Activated CD4-positive, CD25-positive, alpha-beta regulatory T cell treated with anti-CD3 and anti-CD28 coated beads, Interleukin-2, amount 50 U/mL, for 72 hours (primary cell): ENCODE results near the gene HLA-DOA.

Source experiments
- DNase-seq: peaks from one replicate; pipeline ENCODE4 v3.0.0; 2021

Gene HLA-DOA

DNA sequence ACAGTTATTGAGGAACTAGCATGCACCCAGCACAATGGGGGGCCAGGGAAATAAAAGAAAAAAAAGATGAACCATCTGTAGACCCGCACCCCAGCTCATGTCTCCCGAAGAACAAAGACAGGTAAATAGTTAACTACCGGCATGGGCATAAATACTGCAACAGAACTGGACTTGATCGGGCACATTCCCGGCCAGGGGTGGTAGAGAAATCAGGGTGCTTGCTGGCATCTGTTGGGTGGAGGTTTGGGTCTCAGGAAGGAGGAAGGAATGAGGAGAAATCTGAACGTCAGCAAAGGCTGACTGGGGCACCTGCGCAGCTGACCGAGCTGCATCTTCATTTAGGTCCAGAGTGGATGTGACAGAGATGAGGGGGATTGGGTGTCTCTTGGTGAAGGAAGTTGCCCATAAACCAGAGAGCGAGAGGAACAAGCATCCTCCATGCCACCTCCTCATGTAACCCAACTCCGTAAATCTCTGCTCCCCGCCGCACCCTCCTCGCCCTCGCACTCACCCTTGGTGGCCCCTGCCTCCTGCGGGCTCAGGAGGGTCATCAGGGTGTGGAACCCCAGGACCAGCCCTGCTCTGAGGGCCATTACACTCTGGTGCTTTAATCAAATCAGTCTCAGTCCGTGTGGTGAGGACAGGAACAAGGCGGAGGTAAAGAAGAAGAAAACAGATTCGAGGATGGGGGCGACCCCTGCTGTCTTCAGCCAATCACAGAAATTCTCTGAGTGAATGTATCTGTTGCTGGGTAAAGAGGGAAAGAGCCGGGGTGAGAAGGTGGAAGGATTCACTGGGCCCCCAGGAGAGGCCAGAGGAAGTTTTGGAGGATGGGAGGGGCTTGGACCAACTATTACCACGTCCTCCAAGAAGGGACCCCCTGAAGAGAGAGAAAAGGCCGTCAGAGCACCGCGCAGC is at the start of gene HLA-DOA:
Gene HLA-DOA, minus strand, starts transcription at position 648 of the 918 bp plus-strand sequence.
- DNase-seq: no peak

DNA sequence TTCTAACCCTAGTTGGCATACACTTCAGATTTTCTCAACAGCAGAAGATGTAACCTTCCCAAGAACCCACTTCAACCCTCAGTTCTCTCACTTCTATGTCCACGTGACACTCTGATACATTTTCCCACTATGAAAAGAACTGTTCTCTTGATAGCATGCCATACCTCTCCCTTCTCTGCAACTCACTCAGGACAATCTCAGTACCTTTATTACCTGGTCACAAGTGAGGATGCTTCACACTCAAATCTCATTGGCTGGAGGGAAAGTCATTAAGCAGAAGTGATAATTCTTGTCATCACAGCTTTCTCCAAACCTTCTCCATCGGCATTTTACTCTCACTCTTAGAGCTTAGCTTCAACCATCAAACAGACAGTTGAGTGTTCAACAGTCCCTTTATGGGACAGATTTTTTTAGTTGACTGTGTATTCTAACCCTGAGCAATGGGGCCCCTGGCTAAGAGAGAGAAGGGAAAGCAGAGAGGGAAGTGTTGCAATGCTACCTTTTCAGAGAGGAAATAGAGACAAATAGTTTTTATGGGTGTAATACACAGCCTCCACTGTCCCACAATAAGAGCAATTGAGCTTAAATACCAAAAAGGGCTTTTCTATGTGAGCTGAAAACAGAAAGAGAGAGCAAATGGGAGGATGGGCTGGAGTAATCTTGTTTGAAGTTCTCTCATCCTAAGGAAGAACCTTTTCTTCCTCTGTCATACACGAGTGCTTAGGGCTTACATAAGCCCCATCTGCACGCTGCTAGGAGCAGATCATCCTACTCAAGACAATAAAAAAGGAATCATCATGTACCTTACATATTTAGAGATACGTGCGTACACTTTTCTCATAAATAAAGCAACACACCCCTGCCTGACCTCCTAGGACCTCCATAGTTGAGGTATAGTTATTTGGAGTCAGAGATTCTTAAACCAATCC is 48.1 kb upstream of the HLA-DOA start:
- no peak for DNase-seq

DNA sequence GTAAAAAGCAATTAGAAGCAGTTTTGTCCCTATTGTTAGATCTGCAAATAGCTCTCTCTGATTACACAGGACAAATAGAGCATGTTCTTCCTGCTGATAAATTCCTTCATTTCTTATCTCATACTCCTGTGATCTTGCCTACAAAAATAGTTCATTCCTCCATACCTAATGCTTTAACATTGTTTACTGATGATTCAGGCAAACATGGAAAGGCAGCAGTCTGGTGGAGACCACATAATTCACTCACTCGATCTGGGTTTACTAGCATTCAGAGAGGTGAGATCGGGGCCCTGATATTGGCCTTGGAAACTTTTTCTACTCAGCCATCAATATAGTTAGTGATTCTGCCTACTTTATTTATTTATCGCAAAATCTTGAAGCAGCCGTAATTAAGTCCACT is 43.8 kb upstream of the HLA-DOA start:
- no peak for DNase-seq

DNA sequence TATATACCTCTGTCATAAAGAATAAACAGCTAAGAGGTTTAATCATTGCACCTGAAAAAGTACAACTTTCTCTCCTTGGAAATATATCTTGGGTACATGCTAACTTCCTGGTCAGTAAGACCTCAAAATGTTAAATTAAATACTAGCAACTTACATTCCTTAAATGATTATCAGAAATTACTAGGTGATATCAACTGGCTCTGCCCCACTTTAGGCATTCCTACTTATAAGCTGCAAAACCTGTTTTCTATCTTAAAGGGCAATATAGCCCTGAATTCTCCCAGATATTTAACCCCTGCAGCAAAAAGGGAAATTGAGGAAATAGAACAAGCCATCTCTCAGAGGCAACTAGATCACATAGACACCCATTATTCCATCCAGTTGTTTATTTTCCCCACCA is 43.2 kb upstream of the HLA-DOA start:
- no peak for DNase-seq

DNA sequence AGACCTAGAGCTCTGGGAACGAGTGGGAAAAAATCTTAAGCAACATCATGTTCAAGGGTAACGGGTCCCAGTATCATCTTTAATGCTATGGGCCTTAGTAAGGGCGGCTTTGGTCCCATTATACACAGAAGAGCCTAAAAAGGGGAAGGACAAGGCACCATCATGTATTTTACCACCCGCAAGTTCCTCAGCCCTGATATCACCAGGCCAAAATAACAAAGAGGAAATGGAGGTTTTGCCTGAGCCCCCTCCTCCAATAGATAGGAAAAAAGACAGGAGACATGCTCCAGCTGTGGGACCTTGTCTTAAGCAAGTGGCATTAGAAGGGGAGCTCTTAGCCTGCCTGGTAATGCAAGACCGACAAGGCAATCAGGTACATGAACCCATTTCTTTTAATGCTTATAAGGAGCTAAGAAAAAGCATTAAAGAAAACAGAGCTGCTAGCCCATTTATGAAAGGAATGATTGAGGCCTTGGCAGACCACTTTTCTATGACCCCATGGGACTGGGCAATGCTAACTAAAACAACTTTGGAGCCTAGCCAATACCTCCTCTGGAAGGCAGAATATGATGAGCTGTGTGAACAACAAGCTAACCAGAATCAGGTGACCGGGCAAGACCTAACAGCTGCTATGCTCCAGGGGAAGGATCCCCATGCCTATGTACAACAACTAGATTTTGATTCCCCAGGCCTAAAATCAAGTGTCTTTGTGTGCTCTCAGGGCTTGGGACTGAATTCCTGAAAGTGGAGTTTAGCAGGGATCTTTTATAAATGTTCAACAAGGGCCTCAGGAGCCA is 40.8 kb upstream of the HLA-DOA start:
- no peak for DNase-seq

DNA sequence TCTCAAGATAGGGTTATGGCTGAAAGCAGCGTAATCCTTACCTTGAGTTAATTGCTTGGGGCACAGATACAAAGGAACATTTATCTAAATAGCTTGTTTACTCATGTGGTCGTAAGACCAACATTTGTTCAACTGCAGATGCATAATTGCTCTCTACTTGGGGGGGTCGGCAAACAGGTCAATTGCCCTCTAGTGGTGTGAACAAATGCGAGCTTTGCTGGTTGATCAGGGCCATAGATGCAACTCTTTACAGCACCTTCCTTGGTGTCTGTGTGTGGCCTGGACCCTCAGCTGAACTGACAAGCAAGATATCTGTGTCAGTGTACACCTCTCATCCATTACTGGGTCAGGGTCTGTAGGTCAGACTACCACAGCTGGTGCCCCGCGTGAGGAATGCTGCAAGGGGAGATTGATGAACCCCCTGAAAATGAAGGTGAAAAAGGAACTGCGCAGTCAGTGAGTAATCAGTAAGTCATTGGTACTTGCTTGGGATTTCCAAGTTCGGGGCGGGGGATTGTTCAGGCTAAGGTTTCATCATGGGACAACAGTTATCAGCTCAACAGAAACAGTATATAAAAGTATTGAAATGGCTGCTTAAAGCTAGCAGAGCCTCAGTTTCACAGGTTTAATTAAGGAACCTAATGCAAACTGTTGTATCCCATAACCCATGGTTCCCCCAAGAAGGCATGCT is 40.1 kb upstream of the HLA-DOA start:
- no peak for DNase-seq

DNA sequence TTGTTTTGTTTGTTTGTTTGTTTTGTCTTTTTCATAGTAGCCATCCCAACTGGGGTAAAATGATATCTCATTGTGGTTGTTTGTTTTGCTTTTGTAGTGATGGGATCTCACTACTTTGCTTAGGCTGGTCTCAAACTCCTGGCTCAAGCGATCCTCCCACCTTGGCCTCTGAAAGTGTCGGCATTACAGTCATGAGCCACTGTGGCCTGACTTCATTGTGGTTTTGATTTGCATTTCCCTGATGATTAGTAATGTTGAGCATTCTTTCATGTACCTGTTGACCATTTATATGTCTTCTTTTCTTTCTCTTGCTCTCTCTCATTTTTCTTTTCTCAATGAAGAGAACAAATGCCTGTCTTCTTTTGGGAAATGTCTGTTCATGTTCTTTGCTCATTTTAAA is 30.8 kb upstream of the HLA-DOA start:
- no peak for DNase-seq

DNA sequence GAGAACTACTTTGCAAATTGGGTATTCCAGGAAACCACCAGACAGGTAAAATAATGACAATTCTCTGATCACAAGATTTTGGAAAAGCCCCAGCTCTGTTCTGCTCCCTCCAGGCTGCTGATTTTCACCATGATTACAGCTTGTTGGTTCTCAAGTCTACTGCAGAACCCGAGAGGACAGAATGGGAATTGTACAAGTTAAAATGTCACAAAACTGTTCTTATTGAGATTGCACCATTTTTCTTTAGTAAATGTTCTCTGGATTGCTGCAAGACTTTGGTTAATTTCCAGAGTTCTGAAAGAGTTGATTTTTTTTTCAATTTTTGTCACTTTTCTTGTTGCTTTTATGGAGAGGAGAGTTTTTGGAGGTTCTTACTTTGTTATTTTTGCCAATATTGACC is 27.1 kb upstream of the HLA-DOA start:
- no peak for DNase-seq

DNA sequence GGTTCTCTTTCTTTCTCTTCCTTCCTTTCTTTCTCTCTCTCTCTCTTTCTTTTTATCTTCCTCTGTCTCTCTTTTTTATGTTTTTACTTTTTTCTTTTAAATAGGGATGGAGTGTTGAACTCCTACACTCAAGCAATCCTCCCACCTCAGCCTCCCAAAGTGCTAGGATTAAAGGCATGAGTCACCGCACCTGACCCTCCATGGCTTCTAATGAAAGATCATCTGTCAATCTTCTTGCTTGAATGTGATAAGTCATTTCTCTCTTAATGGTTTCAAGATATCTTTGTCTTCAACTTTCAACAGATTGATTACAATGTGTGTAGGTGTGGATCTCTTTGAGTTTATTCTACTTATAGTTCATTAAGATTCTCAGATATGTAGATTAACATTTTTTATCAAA is 25.2 kb upstream of the HLA-DOA start:
- no peak for DNase-seq

DNA sequence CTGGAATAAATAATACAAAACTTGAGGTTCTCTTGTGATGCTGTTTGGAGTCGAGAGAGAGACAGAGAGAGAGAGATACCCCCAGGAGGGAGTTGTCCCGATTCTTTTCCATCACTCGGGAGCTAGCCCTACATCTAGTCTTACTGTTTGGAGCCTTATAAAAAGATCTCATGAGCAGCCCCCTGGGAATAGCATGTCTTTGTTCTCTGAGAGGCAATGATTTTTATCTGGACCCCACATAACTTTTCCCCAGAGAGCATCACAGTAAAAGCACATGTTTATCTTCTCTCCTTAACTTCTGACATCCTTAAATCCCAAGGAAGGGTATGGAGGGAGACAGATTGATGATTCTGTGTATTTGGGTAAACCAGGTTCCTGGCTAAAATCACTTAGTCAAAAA is 20.9 kb upstream of the HLA-DOA start:
- DNase-seq: no peak

DNA sequence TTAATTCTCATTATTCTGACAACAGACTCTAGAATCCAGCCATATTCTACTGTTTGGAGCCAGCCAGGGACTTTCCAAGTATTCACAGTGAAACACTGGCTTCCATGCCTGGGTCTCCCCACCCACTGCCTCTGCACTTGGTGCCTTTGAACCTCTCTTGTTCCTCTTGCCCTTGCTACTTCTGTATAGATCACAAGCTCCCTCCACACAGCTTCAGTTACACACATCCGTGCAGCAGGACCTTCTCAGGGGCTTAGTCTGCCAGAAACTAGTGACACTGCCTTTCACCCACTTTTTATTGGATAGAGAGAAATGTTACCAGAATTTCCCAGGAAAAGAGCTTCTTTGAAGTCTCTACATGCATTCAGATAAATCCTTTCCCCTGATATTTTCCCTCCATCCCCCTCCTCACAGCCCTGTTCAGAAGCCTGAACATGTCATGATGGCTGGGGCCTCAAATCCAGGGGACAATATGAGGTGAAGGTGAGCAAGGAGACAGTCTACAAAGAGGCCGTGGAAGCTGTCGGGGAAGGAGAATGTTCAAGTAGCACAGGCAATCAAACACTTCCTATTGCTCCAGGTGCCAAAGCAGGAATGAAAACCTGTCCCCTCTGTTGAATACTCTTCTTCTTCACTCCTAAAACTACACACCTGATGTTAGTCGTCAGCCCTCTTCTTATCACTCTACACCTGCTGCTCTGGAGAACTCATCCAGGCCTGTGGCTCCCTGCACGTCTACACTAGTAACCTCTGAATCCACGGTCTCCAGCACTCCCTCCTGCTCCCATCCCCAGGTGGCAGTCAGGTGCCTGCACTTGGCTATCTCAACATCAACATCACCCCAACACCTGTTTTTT is 20.2 kb upstream of the HLA-DOA start:
- DNase-seq: no peak

DNA sequence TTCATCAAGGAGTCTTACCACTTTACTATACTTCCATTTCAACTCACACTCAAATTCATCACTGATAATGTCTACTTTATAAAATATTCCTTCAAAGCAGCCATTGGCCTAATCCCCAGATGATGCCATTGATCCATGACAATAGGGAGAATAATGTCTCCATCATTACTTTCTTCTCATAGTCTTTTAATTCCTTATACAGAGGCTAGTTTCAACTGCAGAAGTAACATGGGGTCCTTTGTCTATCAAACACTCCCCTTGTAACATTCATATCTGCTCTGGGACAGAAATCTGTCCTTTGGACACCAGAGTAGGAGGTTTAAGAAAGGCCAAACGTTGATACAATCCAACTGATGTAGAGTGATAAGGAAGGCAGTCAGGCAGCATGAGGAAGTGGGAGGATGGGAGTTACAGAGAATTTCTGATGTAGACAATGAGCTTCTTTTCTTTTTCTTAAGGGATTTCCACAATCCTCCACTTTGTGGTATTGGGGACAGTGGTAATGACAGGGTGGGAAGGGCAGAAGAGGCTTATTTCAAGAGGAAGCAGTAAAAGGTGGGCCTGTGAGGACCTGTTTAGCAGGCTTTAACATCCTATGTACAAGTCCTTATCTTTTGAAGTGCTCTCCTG is 18.9 kb upstream of the HLA-DOA start:
- no peak for DNase-seq

DNA sequence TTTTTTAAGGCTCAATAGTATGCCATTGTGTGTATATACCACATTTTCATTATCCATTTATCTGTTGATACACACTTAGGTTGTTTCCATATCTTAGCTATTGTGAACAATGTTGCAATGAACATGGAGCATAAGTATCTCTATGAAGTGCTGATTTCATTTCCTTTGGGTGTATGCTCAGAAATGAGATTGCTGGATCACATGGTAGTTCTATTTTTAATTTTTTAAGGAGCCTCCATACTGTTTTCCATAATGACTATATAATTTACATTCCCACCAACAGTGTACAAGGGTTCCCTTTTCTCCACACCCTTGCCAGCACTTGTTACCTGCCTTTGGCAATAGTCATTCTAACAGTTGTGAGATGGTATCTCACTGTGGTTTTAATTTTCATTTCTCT is 15.1 kb upstream of the HLA-DOA start:
- no peak for DNase-seq

DNA sequence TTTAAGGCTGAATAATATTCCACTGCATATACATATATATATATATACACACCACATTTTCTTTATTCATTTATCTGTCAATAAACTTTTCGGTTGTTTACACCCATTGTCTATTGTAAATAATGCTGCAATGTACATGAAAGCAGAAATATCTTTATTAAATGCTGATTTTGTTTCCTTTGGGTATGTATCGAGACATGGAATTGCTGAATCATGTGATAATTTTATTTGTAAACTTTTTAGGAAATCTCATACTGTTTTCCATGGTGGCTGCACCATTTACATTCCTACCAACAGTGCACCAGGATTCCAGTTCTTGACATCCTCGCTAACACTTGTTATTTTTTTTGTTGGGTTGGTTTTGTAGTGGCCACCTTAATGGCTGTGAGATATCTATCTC is 14.1 kb upstream of the HLA-DOA start:
- no peak for DNase-seq

DNA sequence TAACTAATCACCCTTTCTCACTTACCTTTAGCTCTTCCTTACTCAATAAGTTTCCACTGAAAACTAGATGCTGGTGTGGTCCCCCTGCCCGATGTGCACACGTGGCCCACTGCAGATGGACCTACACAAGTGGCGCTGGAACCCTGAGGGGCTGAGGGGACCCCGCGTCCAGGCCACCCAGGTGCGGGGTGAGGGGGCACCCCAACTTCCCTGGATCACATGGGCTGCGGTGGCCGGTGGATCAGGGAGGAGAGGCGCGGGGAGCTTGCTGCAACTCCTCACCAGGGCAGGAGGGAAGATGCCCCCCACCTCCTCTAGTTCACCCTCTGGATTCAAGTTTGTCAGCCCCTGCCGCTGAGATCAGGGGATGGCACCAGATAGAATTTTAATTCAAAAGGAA is 12.5 kb upstream of the HLA-DOA start:
- no peak for DNase-seq

DNA sequence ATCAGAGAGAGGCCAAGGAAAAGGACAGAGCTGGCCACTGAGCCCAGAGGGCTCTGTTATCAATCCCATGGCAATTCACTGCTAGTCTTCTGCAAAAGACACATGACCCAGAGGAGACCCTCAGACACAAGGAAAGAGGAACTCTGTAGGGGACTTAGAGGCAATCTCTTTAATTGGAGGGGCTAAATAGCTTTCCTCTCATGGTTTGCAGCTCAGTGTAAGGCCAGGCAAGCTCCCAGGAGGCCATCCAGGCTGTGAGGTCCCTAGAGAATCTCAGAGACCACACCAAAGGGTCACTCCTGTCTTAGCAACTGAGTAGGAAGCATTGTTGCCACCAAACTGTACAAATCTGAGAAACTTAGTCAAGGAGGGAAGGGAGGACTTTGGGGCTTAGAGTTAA is 10.0 kb upstream of the HLA-DOA start:
- no peak for DNase-seq

DNA sequence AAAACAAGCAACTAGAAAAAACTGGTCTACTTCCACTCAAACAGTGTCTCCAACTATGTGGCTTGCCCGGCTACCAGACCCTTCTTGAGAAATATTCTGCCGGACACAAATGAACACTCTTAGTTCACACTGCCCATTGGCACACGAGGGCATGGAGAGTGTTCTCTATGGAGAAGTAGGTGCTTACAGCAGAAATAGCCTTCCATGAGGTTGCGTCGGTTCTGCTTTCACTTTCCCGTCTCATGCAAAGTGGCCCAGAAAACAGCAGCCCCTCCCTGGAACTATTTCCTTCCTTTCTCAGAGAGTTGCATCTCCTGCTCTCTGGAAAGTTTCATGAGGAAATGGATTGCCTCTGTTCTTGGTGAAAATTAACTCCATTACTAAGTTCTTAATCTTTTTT is 9.5 kb upstream of the HLA-DOA start:
- no peak for DNase-seq

DNA sequence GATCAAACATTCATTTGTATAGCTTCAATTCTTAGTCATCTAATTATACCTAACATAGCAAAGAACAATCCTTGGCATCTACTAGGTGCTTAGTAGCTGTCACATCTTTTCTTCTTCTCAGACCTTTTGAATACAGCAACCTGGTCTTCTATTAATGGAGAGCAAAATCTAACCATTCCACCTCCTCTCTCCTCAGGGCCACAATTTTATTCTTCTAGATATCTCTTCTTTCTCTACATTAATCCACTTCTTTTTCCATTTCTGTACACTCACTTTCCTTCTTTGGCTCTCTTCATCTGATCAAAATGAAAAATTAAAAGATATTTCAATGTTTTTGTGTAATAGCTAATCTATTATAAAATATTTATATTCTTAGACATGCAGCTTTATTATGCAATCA is 9.0 kb upstream of the HLA-DOA start:
- no peak for DNase-seq

DNA sequence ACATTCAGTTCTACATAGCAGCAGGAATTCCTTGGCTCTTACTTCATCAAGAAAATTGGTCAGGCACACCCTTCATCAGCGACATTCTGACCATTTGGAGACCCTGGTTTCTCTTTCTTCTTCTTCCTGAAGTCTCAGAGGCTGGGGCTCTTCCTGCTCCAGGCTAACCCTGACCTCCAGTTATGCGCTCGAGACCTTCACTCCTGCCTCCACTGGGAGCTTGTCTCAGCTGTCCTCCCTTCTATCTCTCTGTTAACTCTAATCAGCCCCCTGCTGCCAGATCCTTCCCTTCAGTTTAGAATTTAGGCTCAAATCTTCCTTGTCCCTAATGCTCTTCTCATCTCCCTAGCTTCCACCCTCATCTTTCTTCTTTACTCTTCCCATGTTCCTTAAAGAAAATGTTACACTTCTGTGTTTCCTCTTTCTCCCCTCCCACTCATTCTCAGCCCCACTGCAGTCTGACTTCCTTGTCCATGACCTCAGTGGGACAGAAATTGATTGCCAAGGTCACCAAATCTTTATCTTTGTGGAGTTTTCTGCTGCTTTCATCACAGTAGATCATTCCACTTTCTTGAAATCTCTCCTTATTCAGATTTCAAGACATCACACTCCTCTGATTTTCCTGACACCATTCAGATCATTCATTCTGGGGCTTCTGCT is 8.4 kb upstream of the HLA-DOA start:
- no peak for DNase-seq

DNA sequence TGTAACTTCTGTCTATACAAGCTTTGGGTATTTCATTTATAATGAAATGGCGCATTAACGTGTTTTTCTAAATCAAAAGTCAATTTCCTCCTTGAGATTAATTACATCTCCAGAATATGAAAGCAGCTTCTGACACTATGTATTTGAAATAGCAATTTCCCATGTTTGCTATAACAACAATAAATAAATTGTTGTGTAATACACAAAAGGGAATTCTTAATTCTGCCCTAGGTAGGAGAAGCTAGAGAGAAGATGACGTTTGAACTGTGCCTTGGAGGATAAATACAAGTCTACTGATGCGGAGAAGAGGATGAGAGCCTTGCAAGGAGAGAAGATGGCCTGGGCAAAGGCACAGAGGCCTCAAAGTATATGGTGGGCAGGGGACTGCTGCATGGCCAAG is 7.6 kb upstream of the HLA-DOA start:
- DNase-seq: no peak
